Psoas muscle (tissue), 8 donors: ENCODE data around the gene PTTG1IP2. TPM values are rescaled to one million over a fixed set of nuclear protein-coding genes. Genes with fewer than 3 reads are reported as not detected.

Experiments used
- ATAC-seq, 4 donors: fragments of 200-7000 bp; cut with Tn5 transposase; one replicate each; pipeline ENCODE4 v1.9.1; 2020; ENCODE audit warnings: moderate library complexity in 3 of 4, mild to moderate bottlenecking in 2 of 4
- DNase-seq, 2 donors: peaks; one replicate each; pipeline ENCODE4 v3.0.0-alpha.2; 2020
- H3K27ac ChIP-seq: fragments of 200-600 bp; one replicate; pipeline ENCODE4 v1.8.0; 2022
- H3K27me3 ChIP-seq, 3 donors: fragments of 200-600 bp in 1 of 3; one replicate each; pipeline versions ENCODE4 v1.6.1 to v1.8.0; 2013 to 2022; ENCODE audit warnings: low read length in 2 of 3, mild to moderate bottlenecking in 2 of 3, moderate library complexity in 1 of 3; ENCODE audit not compliant: insufficient read depth in 3 of 3
- H3K36me3 ChIP-seq, 2 donors: fragments of 200-600 bp in 1 of 2; one replicate each; pipeline versions ENCODE4 v1.6.1 to v1.8.0; 2013 to 2022; ENCODE audit warnings: low read depth in 1 of 2, mild to moderate bottlenecking in 1 of 2, moderate library complexity in 1 of 2; ENCODE audit not compliant: insufficient read depth in 1 of 2
- H3K4me1 ChIP-seq: fragments of 200-600 bp; one replicate; pipeline ENCODE4 v1.8.0; 2022
- H3K4me3 ChIP-seq: fragments of 200-600 bp; one replicate; pipeline ENCODE4 v1.8.0; 2022; ENCODE audit warnings: mild to moderate bottlenecking
- H3K9me3 ChIP-seq: fragments of 200-600 bp; one replicate; pipeline ENCODE4 v1.8.0; 2022
- WGBS, 3 donors: extraction: QIAGEN DNeasy Blood & Tissue Kit; methylation state at CpG; one replicate each; pipeline versions ENCODE4 v1.1.6 to v1.1.7; 2013; 5-methylcytosine and 5-hydroxymethylcytosine counted together
- intact Hi-C, 2 donors: fragments of 100-400 bp; cut with DNase I; formaldehyde crosslinking; loops; one replicate each; pipeline versions ENCODE4 v1.11.0 to v1.14.2; 2022
- polyA plus RNA-seq, 3 donors: library from polyadenylated mRNA; stranded (reverse); fragments of 200-250 nt; gene quantifications; one replicate each; pipeline ENCODE4 v1.2.3, GENCODE V29; 2013
- total RNA-seq, 4 donors: library from RNA; stranded (reverse); fragmentation: NEBNext Ultra II Directional in 2 of 4; extraction: Animal tissue kit (Norgen Biotek cat#: 25700) in 2 of 4; gene quantifications; one replicate each; pipeline versions ENCODE4 v1.2.1 to v1.2.4, GENCODE V29; 2021 to 2023
- TF ChIP-seq, protein P1 (sequence below): fragments of 200-600 bp; IDR thresholded peaks from one replicate; pipeline ENCODE4 v1.8.0; 2022; ENCODE audit warnings: antibody characterized with exemption
- donor health status: healthy with polysubstance abuse.
- donor health status: DM: no; HTN: no; CAD: no; lungs with moderate emphysema.
- donor health status: Bipolar disorder and iron deficiency.
- donor health status: healthy.
- donor health status: DM: yes; HTN: yes; CAD: no.
- donor health status: DM: no; HTN: no; CAD: no.
- donor health status: DM: no; HTN: no; CAD: no.
- donor health status: DM: yes; HTN: yes; CAD: no.

PTTG1IP2 gene
- total and polyA plus RNA-seq, 7 donors = not detected

DNA sequence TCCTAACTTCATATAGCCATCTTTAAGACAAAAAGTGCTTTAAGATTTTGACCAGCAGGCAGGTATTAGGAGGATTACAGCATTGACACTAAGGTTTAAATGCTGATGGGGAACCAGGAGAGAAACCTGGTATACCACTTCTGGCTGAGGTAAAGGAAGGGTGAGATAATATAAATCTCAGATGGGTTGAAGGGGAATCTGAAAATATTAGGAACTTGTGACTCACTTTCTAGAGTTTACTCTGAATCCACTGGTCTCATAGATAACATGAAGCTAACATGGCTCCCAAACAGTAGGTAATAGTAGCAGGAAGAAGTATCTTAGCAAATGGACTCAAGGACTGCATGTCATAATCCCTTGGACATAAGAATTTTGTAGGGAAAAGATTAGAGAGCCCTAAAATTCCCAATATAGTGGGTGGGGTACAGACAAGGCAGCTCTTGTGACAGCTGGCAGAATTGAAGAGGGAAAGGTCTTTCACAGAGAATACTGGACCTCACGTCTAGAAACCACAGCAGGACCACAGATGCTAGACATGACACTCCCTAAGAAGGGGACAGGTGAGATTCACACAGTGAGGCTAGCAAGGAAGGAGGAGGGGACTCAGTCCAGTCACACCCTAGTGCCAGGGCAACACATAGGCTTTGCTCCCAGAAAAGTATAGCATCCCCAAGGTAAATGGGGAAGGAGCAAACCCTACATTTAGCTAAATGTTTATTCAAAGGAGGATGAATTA is 3.5 kb downstream of the PTTG1IP2 start:
- Histone ChIP-seq H3K27ac (no peak overlapping the region), H3K4me1 (no peaks in the 10 kb centered on the region), H3K9me3 (no peaks in the 10 kb centered on the region), H3K27me3 (no peaks in the 10 kb centered on the region), H3K36me3 (no peaks in the 10 kb centered on the region), H3K4me3 (no peak overlapping the region)
- DNase-seq (no peak), ATAC-seq (no peak)
- TF ChIP-seq, protein P1, sequence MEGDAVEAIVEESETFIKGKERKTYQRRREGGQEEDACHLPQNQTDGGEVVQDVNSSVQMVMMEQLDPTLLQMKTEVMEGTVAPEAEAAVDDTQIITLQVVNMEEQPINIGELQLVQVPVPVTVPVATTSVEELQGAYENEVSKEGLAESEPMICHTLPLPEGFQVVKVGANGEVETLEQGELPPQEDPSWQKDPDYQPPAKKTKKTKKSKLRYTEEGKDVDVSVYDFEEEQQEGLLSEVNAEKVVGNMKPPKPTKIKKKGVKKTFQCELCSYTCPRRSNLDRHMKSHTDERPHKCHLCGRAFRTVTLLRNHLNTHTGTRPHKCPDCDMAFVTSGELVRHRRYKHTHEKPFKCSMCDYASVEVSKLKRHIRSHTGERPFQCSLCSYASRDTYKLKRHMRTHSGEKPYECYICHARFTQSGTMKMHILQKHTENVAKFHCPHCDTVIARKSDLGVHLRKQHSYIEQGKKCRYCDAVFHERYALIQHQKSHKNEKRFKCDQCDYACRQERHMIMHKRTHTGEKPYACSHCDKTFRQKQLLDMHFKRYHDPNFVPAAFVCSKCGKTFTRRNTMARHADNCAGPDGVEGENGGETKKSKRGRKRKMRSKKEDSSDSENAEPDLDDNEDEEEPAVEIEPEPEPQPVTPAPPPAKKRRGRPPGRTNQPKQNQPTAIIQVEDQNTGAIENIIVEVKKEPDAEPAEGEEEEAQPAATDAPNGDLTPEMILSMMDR = no peak
- 48 to 60% (median 50%) methylated on average over 1 of the region's 1 CpG for WGBS, 3 donors
- intact Hi-C loops = no loop called here

DNA sequence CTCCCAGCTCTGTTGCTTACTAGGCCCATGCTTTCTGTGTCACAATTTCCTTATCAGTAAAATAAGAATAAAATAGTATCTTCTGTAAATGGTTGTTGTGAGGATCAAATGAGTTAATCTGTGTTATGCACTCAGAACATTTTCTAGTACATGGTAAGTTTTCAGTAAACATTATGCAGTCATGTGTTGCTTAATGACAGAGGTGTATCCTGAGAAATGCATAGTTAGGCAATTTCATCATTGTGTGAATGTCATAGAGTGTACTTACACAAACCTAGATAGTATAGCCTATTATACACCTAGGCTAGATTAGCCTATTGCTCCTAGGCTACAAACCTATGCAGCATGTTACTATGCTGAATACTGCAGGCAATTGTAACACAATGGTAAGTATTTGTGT is 4.4 kb downstream of the PTTG1IP2 start:
- TF ChIP-seq, protein P1 = no peak
- no peak overlapping the region for H3K4me3 ChIP-seq
- no peaks in the 10 kb centered on the region for H3K4me1 ChIP-seq
- intact Hi-C loops = no loop called here
- H3K9me3 ChIP-seq = no peaks in the 10 kb centered on the region
- no peak for ATAC-seq
- H3K27me3 ChIP-seq = no peaks in the 10 kb centered on the region
- no peak for DNase-seq
- no peak overlapping the region for H3K27ac ChIP-seq
- no peaks in the 10 kb centered on the region for H3K36me3 ChIP-seq

DNA sequence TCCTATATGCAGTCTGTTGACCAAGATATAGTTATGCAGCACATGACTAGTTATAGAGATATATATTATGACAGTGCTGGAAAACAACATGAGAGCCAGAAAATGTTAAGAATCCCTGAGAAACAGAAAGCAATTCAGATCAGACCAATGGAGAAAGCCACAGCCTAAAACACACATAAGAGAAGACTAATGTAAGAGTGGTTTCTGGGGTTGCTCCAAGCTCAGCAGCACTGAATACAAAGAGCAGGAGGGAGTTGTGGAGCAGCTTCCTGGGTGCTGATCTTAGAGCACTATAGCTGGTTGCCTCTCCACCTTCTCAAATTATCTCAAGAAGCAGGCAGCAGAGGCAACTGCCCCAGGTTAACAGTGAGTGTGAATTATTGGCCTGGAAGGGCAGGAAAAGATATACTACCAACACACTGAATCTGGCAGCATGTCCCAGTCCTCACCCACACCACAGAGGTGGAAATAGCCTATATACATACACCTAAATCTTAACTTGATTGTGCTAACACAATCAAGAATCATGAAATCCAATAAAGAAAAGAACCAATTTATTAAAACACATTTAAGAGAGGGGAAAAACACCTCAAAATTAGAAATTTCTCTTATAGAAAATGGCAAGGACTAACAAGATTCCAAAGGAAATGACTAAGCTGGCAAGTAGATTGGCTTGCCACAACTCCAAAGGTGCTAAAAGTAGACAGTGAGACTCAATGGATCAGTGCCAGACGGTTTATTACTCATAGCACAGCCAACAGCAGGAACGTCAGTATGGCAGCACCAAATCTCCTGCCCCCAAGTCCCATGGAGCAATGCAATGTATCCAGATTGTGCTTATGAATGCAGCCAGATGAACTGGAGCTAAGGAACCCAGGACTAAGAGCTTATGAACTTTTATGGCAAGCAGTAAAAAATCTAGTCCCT is 5.1 kb downstream of the PTTG1IP2 start:
- H3K9me3 ChIP-seq = no peaks in the 10 kb centered on the region
- DNase-seq (no peak), ATAC-seq (peak in 3 of 4 donors; percentile 58 to 80 (median 63))
- H3K27ac ChIP-seq = no peak overlapping the region
- H3K4me3 ChIP-seq = no peak overlapping the region
- 39 to 46% (median 39%) methylated on average over 2 of the region's 2 CpGs for WGBS, 3 donors
- H3K27me3 ChIP-seq = no peaks in the 10 kb centered on the region
- H3K36me3 ChIP-seq = no peaks in the 10 kb centered on the region
- no peaks in the 10 kb centered on the region for H3K4me1 ChIP-seq
- TF ChIP-seq, protein P1 = no peak
- intact Hi-C loops = no loop called here

DNA sequence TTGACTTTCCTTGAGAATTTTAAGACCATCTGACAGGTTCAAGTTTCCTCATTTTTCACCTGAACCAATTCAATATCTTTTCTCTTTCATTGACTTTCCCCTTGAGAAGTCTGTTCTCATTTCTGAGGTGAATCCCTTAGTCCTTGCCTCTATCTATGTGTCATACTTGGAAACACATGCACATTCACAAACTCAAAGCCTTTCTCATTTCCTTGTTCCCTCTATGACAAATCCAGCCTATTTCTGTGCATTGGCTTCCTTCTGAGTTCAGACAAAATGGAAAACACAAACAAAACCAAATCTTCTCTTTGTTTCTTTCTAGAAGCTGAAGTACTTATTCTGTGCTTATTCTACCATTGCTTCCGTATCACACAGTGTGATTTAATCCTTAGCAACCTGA is 13.8 kb downstream of the PTTG1IP2 start:
- ATAC-seq (no peak), DNase-seq (no peak)
- H3K27ac ChIP-seq = no peak overlapping the region
- TF ChIP-seq, protein P1 = no peak
- H3K27me3 ChIP-seq = no peaks in the 10 kb centered on the region
- H3K4me1 ChIP-seq = no peaks in the 10 kb centered on the region
- H3K36me3 ChIP-seq = no peaks in the 10 kb centered on the region
- WGBS, 3 donors = 88 to 92% (median 90%) methylated on average over 1 of the region's 1 CpG
- H3K4me3 ChIP-seq = no peak overlapping the region
- no peaks in the 10 kb centered on the region for H3K9me3 ChIP-seq
- intact Hi-C loops = loop anchor here in 1 of 2 donors (5.0 kb wide), 1 partner anchor 921 kb away; no protein-coding TSS in a partner anchor
